GM12892 (cell line): ENCODE measurements around the gene ARL4C.

ENCODE experiments used
- DNase-seq: peaks from one replicate; pipeline ENCODE4 v3.0.0; 2011; ENCODE audit not compliant: insufficient read length
- FAIRE-seq: peaks from 2 replicates; lab custom pipeline; 2011; peaks lifted over from hg19 to GRCh38; lab: Jason Lieb, UNC
- POLR2A ChIP-seq: IDR thresholded peaks from 2 replicates; pipeline ENCODE4 v1.6.1; 2011; ENCODE audit warnings: low read depth, low read length, control low read depth
- POLR2AphosphoS5 ChIP-seq: IDR thresholded peaks from 2 replicates; pipeline ENCODE4 v1.6.1; 2011; ENCODE audit warnings: low read depth, low read length, control low read depth
- TAF1 ChIP-seq: IDR thresholded peaks from 2 replicates; pipeline ENCODE4 v1.6.1; 2011; ENCODE audit warnings: low read depth, mild to moderate bottlenecking, control low read depth, low read length, borderline replicate concordance

Gene ARL4C

GRCh38 chr2:234496055-234496834, 636 bp downstream of the ARL4C start:
- FAIRE-seq: no peak
- no peak for TF ChIP-seq TAF1
- no peak for TF ChIP-seq POLR2AphosphoS5
- no peak for TF ChIP-seq POLR2A
- no peak for DNase-seq

GRCh38 chr2:234495251-234496054, 1.4 kb downstream of the ARL4C start:
- FAIRE-seq (peak; percentile 73), DNase-seq (no peak)
- TF ChIP-seq POLR2A (no peak), POLR2AphosphoS5 (no peak), TAF1 (no peak)

GRCh38 chr2:234494361-234495250, 2.3 kb downstream of the ARL4C start:
- TF ChIP-seq TAF1: no peak
- no peak for TF ChIP-seq POLR2AphosphoS5
- no peak for TF ChIP-seq POLR2A
- DNase-seq (no peak), FAIRE-seq (no peak)

GRCh38 chr2:234493796-234494195, 3.1 kb downstream of the ARL4C start:
- FAIRE-seq (no peak), DNase-seq (no peak)
- TF ChIP-seq TAF1: no peak
- no peak for TF ChIP-seq POLR2A
- no peak for TF ChIP-seq POLR2AphosphoS5

GRCh38 chr2:234492717-234493485, 4.0 kb downstream of the ARL4C start:
- FAIRE-seq: no peak
- DNase-seq: no peak
- no peak for TF ChIP-seq TAF1
- TF ChIP-seq POLR2A: no peak
- no peak for TF ChIP-seq POLR2AphosphoS5

- no peak for DNase-seq
- no peak for FAIRE-seq
- TF ChIP-seq POLR2A: no peak
- no peak for TF ChIP-seq TAF1
- TF ChIP-seq POLR2AphosphoS5: no peak
Measured at GRCh38 chr2:234491897-234492296, 5.0 kb downstream of the ARL4C start.

GRCh38 chr2:234491281-234491680, 5.6 kb downstream of the ARL4C start:
- no peak for DNase-seq
- FAIRE-seq: no peak
- no peak for TF ChIP-seq POLR2A
- no peak for TF ChIP-seq TAF1
- no peak for TF ChIP-seq POLR2AphosphoS5

- no peak for DNase-seq
- peak; percentile 14 for FAIRE-seq
- no peak for TF ChIP-seq POLR2A
- no peak for TF ChIP-seq TAF1
- TF ChIP-seq POLR2AphosphoS5: no peak
Measured at GRCh38 chr2:234490271-234491091, 6.4 kb downstream of the ARL4C start.

- TF ChIP-seq POLR2AphosphoS5 (no peak), POLR2A (no peak), TAF1 (no peak)
- no peak for DNase-seq
- FAIRE-seq: peak; percentile 9
Measured at GRCh38 chr2:234488913-234489451, 7.9 kb downstream of the ARL4C start.

GRCh38 chr2:234488486-234488885, 8.4 kb downstream of the ARL4C start:
- TF ChIP-seq POLR2A (no peak), TAF1 (no peak), POLR2AphosphoS5 (no peak)
- no peak for DNase-seq
- no peak for FAIRE-seq
